ENCODE measurements around the gene YTHDF1. TPM values are rescaled to one million over a fixed set of nuclear protein-coding genes. Genes with fewer than 3 reads are reported as not detected.
"Not testable (repeated sequence)": the region's sequence is repeated elsewhere in the genome, so short reads cannot be mapped to it uniquely, and the experiment has no call there.

YTHDF1 gene
- total RNA-seq, 1 experiment from 2014 or later: 35.1 TPM

DNA sequence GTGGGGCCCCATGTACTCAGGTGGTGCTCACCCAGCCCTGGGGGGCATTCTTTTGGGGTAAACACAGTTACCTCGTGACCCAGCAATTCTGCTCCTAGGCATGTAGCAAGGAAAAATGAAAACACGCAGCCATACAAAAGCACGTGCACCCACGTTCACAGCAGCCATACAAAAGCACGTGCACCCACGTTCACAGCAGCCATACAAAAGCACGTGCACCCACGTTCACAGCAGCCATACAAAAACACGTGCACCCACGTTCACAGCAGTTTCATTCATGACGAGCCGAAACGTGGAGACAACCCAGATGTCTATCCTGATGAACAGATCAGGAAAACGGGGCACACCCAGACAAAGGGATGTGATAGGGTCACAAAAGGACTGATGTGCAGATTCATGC lies 57.1 kb downstream of the YTHDF1 start:
- no peak for DNase-seq (ENCODE audit: low read depth)

DNA sequence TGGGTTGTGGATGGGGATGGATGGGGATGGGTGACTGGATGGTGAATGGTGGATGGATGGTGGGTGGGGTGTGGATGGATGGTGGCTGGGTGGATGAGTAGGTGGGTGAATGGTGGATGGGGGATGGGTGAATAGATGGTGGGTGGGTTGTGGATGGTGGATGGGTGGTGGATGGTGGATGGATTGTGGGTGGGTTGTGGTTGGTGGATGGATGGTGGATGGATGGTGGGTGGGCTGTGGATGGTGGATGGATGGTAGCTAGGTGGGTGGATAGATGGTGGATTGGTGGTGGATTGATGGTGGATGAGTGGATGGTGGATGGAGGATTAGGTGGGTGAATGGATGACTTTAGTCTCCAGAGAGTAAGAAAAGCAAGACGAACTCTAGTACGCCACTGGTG lies 57.6 kb downstream of the YTHDF1 start:
- no peak for DNase-seq (ENCODE audit: low read depth)

DNA sequence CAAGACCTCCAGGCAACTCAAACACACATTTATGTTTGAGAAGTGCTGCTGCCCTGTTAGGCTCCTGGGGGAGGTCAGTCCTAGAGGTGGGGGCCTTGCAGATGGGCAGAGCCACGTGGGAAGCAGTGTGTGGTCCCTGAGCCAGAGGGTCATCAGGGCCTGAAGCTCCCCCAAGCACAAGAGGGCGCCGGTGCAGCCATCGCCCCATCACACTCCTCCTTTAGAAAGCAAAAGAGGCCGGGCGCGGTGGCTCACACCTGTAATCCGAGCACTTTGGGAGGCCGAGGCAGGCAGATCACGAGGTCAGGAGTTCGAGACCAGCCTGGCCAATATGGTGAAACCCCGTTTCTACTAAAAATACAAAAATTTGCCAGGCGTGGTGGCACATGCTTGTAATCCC lies 58.5 kb downstream of the YTHDF1 start:
- DNase-seq (ENCODE audit: low read depth): not testable (repeated sequence)

DNA sequence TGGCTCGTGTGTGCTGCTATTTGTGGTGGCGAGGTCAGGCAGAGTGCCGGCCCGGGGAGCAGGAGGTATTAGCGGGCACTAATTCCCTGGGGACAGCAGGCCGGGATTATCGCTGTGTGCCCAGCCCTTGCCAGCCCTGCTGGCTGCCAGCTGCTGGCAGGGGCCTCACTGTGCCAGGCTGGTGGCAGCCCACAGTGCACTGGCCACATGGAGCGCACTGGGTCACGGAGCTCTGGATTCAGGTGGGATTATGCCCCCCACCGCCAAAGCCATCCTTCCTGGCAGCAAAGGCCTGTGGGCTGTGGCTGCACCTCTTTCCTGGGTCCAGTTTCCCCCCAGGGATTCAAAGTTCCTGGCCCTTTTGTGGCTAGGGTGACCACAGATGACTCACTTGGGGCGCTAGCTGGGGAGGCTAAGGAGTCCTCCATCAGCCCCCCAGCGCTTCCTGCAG lies 59.7 kb downstream of the YTHDF1 start:
- DNase-seq (ENCODE audit: low read depth): no peak

DNA sequence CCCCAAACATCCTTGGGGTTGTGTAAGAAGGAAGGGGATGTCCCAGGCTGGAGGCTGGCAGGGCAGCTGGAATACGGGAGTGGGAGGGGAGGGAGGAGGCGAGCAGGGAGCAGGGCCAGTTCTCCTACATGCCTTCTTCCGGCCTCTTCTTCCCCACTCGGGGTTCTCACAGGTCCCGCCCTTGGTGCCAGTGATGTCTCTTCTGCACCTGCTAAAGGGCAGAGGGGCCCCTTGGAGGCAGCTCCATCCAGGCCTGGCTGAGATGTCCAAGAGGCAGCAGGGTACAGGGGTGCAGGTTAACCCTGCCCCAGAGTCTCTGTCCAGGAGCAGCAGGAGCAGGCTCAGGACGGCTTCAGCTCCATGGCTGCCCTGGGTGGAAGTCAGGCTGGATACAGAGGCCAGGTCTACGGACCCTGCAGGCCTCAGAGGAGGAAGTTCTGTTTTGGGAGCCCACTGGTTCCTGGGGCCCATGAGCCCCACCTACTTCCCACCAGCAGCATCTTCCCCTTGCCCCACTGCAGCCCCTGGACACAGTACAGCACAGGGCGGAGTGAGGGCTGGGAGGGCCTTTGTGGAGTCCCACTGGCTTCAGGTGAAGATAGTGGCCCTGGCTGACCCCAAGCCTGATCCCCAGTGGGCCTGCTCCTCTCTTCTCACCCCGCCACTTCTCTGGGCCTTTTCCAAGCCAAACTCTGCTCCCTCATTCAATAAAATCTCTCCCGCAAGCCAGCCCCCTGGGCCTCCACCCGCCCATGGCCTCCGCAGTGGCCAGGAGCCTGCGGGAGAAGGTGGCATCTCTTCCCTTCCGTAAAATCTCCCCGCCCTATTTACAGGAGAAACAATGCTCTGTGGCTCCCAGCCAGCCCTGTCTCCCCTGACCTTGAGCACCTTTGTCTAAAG lies 60.4 kb downstream of the YTHDF1 start:
- no peak for DNase-seq (ENCODE audit: low read depth)

DNA sequence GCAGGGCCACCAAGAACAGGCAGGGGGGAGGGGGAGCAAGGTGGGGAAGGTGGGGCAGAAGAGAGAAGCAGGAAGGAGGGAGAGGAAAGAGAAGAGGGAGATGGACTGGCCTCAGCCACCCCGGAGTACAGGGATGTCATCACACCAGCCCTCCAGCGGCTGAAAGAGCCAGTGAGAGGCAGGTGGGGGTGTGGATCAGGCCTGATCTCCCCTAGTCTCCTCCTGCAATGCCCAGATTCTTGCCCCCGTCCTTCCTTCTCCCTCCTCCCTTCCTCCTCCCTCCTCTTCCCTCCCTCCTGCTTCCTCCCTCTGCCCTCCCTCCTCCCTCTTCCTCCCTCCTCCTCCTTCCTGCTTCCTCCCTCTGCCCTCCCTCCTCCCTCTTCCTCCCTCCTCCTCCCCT lies 61.5 kb downstream of the YTHDF1 start:
- DNase-seq (ENCODE audit: low read depth): no peak

DNA sequence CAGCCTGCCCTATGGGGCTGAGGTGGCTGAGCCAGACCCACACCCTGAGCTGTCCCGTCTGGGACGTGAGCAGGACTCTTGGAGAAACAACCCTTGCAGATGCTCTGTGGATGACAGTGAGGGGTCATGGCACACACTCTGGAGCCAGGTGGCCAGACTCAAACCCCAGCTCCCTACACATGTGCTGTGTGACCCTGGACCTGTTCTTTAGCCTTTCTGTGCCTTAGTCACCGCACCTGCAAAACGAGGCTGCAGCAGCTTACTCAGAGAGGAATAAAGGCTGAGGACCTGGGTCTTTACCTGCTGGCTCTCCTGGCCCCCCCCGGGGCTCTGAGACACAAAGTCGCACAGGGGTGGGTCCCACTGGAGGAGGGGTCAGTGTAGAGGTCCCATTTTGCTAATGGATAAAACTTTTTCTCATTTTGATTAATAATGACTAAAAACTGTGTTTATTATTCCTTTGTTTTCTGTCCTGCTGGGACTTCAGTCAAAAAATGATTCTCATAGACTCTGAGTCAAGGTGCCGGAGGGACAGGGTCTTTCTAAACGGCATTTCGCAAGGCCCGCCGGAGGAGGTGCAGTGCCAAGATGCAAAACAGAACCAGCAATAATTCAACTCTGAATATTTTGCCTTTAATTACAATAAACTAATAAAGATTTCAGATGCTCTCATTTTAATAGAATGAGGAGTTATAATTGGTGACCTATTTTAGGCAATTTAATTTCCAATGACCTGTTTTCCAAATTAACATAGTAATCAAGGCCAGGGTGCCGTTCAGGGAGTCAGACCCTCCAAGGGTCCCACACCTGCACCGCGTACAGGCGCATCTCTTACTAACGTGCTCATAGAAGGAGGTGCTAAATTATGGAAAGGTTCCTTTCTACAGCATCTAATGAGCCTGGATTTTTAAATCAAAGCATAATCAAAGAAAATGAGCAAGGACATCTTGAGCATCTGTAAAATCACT lies 62.4 kb downstream of the YTHDF1 start:
- DNase-seq (ENCODE audit: low read depth): no peak

DNA sequence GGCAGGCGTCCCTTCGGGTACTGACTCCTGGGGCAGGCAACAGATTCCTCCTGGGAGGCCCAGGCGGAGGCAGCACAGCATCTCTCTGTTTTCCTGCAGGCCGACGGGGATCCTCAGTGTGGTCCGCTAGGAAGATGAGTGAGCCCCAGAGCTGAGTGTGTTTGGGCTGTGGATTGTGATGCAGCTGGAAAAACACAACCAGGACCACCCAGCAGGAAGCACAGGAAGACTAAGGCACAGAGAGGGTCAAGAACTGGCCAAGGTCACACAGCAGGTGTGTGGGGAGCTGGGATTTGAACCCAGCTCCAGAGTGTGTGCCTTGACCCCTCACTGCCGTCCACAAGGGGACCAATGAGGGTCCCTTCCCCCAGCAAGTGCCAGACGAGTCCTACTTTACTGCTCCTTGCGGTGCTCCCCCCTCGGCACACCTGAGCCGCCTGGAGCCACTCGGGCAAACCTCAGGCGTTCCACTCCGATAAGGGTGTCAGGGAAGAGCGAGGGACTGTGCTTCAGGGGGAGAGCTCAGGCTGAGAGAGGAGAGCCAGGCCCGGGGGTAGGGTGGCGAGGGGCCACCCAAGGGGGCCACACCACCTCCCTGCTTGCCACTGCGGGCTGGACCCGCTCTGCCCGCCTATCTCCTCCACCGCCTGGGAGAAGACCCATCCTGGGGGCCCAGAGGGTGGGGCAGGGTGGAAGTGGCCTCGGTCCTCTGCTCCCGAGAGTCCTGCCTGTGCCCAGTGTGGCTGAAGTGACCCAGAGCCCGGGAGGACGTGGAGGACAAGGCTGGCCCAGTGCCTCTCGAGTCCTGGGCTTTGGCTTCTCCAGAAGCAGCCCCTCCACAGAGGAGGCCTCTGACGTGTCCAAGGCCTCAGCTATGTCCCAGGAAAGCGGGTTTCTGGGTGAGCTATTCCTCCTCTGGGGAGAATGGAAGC lies 63.3 kb downstream of the YTHDF1 start:
- DNase-seq (ENCODE audit: low read depth): no peak

DNA sequence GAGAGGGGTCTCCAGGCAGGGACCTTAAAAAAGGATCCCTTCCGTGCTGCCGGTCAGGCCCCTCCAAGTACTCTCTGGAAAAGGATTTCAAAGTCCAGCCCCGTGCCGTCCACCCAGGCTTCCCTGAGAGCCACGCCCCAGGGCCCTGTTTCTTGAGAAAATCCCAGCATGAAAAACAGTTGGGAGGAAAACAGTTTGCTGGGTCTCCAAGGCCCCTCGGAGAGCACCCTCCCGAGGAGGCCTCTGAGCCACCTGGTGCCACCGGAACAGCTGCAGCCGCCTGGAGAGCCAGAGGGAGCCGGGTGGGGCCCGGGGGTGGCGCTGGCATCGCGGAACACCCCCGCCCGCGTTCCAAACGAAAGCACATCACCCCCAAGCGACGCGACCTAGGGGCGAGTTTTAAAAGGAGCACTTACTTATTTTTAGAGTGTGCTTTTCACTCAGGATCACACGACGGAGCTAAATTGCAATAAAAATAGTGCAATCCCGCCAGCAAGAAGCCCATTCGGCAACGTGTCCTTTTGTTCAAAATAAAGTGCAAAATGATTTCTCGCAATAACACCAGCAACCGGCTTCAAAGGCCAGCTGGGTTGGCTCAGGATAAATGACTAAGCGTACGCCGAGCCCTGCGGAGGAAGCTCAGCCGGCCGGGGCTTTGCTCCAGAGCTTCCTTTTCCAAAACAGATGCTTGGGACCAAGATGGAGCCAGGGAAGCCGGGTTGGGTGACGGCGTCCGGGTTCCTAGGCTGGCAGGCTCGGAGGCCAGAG lies 64.2 kb downstream of the YTHDF1 start:
- DNase-seq (ENCODE audit: low read depth): no peak

DNA sequence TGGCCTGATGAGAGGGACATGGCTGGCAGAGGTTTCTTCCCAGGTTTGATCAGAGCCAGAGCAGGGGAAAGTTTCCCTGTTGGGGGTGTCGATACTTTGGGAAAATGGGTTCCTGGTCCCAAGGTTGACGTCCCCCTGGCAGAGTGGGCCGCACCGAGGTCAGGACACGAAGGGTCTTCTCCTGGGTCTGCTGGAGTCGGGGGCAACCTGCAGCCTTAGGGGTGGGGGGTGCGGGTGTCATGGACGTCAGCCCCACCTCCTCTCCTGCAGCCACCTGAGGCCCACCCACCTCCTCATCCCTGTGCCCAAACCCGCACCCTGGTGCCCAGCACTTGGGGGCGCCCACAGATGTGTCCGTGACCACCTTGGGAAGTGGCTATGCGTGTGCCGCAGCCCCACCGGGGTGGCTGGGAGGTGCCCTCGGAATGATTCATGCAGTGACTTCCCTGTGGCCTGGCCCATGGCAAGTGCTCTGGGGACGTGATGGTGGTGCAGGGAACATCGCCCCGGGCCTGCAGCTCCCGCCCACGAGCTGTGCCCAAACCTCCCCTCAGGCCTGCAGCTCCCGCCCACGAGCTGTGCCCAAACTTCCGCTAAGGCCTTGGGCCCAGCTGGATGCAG lies 64.9 kb downstream of the YTHDF1 start:
- no peak for DNase-seq (ENCODE audit: low read depth)

DNA sequence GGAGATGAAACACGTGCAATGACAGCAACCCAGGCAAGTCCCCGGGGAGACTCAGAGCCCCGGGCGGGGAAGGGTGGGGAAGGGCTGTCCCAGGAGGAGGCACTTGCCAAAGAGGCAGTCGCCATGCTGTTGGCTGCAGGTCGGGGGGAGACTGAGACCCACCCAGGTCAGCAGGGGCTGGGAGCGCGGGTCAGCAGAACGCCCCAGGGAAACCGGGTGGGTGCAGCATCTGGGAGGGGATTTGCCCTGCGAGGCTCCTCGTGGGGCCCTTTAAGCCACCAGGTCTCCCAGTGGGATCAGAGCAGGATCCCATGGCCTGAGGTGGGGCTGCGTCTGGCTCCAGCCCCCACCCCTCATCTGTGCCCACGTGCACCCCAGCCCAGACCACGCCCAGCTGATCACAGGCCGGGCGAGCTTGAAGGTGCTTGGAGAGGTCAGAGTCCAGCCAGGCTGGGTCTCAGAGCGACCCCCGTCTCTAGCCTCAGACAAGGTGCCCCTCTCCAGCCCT lies 65.5 kb downstream of the YTHDF1 start:
- DNase-seq (ENCODE audit: low read depth): no peak

DNA sequence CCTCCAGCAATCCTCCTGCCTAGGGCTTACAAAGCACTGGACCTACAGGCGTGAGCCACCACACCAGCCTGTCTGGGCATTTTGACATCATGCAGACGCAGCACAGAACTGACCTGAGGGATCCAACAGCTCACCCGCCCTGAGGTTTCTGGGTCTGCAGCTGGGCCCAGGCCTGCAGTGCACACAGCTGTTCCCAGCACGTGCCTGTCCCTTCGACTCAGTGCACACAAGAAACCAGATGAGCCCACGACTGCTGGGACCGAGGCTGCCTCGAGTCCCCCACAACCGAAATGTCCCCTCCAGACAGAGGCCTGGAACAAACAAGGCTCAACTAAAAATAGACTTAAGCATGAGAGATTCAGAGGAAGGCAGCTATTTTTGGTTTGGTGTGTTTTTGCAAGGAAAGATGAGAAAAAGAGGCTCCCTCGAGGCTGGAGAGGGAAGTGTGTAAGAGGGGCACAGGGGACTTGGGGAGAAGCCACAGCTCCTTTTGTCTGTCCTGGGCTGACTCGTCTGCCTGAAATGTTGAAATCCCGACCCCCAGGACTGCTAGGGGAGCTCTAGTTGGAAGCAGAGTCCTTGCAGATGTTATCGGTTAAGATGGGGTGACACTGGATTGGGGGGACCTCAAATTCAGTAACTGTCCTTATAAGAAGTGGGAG lies 66.3 kb downstream of the YTHDF1 start:
- no peak for DNase-seq (ENCODE audit: low read depth)

DNA sequence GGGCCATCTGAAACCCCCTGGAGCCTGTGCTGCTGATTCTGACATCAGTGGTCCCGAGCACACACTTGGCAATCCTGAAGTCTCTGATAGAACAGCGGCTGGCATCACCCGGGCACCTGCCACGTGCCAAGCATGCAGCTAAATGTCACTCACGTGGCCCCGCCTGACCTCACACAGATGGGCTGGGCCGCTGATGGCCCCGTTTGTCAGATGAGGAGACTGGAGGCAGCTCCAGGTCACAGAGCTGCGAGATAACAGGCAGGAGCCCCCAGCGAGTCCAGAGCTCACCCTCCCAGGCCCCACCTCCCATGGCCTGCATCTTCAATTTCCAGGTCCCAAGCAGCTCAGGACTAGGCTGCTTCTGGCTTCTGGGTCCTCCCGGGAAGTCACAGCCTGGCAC lies 67.2 kb downstream of the YTHDF1 start:
- no peak for DNase-seq (ENCODE audit: low read depth)

DNA sequence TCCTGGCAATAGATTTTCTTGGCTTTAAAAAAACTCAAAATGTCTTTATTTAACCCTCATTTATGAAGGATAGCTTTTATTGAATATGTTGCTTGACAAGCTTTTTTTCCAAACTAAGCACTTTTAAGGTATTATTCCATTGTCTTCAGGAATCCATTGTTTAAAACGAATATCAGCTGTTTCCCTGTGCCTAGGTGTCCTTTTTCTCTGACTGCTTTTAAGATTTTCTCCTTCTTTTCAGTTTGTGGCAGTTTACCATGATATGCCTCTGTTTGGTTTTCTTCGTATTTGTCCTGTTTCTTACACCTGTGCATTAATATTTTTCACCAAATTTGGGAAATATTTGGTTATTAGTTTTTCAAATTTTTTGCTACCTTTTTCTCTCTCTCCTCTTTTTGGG lies 68.4 kb downstream of the YTHDF1 start:
- no peak for DNase-seq (ENCODE audit: low read depth)

Small RNAs within 50 kb of the gene (small RNA-seq; reads per million reads assigned to genes)
- gene MIR124-3 (not detected), gene MIR3196 (not detected)

Other genes with a start within 250 kb of the YTHDF1 start
- not detected in 2 replicates for gene BHLHE23, start 209.2 kb downstream of the YTHDF1 start, total RNA-seq (2014; rRNA removed; shearing (Covaris generic))
- gene BIRC7, start 19.8 kb upstream of the YTHDF1 start, total RNA-seq (2014; rRNA removed; shearing (Covaris generic)): not detected in 2 replicates
- not detected in 2 replicates for gene NKAIN4, start 38.3 kb upstream of the YTHDF1 start, total RNA-seq (2014; rRNA removed; shearing (Covaris generic))
- 62.1 and 64.7 TPM in 2 replicates for gene ARFGAP1, start 56.7 kb upstream of the YTHDF1 start, total RNA-seq (2014; rRNA removed; shearing (Covaris generic))
- gene COL20A1, start 77.1 kb upstream of the YTHDF1 start, total RNA-seq (2014; rRNA removed; shearing (Covaris generic)): not detected in 2 replicates
- gene CHRNA4, start 145.2 kb upstream of the YTHDF1 start, total RNA-seq (2014; rRNA removed; shearing (Covaris generic)): not detected in 2 replicates